ENCODE results near the gene HAT1. TPM values are rescaled to one million over a fixed set of nuclear protein-coding genes. Genes with fewer than 3 reads are reported as not detected.
"Not testable (repeated sequence)": the region's sequence is repeated elsewhere in the genome, so short reads cannot be mapped to it uniquely, and the experiment has no call there.

Gene HAT1
- total and polyA plus RNA-seq, 11 donors: 9.9 to 60.7 (median 34.1) TPM

DNA sequence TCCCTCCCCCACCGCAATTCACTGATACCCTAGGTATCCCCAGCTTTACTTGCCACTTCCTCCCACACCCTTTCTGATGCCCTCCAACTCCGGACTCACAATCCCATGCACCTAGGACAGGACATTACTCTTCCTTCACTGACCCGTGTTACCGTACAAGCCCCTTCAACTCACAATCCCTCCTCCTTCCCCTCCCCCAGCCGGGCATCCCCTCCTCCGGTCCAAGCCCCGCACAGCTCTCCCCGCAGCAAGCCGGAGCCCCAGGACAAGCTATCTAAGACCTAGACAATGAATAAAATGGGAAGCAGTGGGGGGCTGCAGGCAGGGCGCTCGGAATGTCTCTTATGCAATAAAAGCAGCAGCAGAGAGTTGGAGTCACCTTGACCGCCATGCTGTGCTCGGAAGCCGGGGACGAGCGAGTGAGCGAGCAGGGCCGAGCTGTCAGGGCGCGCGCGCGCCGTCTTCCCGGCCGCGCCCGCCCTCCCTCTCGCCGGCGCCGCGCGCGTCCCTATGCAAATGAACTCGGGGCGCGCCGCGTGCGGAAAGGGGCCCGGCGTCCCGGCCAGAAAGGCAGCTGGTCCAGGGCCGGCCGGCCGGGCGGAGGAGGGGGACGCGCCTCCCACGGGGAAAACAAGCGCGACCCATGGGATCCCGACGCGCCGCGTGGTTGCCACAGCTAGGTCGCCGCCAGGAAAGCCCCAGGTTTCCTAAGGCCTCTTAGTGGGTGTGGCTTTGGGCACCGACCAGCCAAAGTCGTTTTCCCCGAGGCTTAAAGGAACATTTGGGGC lies 28.2 kb upstream of the HAT1 start, which contains the start of gene SLC25A12:
Gene SLC25A12, minus strand, starts transcription at position 421 of the 788 bp plus-strand sequence. Its CDS starts 30 bp downstream, at position 391.
- DNase-seq: peak; percentile 86 to 92 (median 88)
- no peaks in the 10 kb centered on the region for H3K27me3 ChIP-seq
- TF ChIP-seq, protein P1, sequence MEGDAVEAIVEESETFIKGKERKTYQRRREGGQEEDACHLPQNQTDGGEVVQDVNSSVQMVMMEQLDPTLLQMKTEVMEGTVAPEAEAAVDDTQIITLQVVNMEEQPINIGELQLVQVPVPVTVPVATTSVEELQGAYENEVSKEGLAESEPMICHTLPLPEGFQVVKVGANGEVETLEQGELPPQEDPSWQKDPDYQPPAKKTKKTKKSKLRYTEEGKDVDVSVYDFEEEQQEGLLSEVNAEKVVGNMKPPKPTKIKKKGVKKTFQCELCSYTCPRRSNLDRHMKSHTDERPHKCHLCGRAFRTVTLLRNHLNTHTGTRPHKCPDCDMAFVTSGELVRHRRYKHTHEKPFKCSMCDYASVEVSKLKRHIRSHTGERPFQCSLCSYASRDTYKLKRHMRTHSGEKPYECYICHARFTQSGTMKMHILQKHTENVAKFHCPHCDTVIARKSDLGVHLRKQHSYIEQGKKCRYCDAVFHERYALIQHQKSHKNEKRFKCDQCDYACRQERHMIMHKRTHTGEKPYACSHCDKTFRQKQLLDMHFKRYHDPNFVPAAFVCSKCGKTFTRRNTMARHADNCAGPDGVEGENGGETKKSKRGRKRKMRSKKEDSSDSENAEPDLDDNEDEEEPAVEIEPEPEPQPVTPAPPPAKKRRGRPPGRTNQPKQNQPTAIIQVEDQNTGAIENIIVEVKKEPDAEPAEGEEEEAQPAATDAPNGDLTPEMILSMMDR (IDR thresholded peaks at IDR 0.05): no peak
- TF ChIP-seq POLR2A (IDR thresholded peaks at IDR 0.05): peak in 1 of 2 donors; percentile 84
- H3K9me3 ChIP-seq: peaks cover 0 to 5% (median 0%) of the 10 kb centered on the region in 12 donors
- peak; percentile 93 to 99 (median 98) for ATAC-seq
- intact Hi-C loops (cut with DNase I): loop anchor here in 5 of 10 donors (1.0 to 5.0 kb wide), 4 partner anchors 28 to 82 kb away; partner anchors contain the start of gene HAT1 (in 4 of the 5)
- 0 to 1% (median 1%) methylated on average over 45 to 63 of the region's 63 CpGs for WGBS, 4 donors
- H3K4me3 ChIP-seq: peak within 1 kb of the TSS; percentile 75 to 98 (median 86)
- peak within 1 kb of the TSS; percentile 39 to 94 (median 84) for H3K27ac ChIP-seq
- H3K36me3 ChIP-seq: peaks cover 0 to 17% (median 5%) of the 10 kb centered on the region in 9 donors
- H3K4me1 ChIP-seq: peaks cover 0 to 42% (median 19%) of the 10 kb centered on the region in 12 donors

DNA sequence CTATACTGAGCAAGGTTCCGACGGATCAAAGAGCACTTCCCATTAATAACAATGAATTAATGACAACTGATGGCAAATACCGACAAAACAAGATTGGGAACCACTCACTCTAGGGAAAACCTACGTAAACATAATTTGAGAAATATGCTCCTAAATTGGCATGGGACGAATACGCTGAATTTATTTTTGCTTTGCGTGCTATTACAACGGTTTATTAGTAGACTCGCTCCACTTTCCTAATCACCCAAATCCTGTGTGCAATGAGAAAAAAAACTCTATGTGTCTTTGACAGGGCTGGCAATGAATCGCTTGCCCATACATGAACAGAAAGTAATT lies 27.7 kb upstream of the HAT1 start:
- Histone ChIP-seq H3K4me3 (peak overlapping the region; percentile 75 to 98 (median 86)), H3K27ac (peak overlapping the region; percentile 39 to 94 (median 84)), H3K4me1 (peaks cover 0 to 36% (median 13%) of the 10 kb centered on the region in 12 donors), H3K27me3 (no peaks in the 10 kb centered on the region), H3K9me3 (peaks cover 0 to 5% (median 0%) of the 10 kb centered on the region in 12 donors), H3K36me3 (peaks cover 0 to 16% (median 5%) of the 10 kb centered on the region in 9 donors)
- DNase-seq (no peak), ATAC-seq (no peak)
- WGBS, 4 donors: 32 to 43% (median 36%) methylated on average over 10 of the region's 10 CpGs
- intact Hi-C loops (cut with DNase I): loop anchor here in 4 of 10 donors (1.0 to 5.0 kb wide), 4 partner anchors 28 to 82 kb away; partner anchors contain the start of gene HAT1 (in 3 of the 4)
- TF ChIP-seq, protein P1 (IDR thresholded peaks at IDR 0.05): no peak
- TF ChIP-seq POLR2A (IDR thresholded peaks at IDR 0.05): no peak

DNA sequence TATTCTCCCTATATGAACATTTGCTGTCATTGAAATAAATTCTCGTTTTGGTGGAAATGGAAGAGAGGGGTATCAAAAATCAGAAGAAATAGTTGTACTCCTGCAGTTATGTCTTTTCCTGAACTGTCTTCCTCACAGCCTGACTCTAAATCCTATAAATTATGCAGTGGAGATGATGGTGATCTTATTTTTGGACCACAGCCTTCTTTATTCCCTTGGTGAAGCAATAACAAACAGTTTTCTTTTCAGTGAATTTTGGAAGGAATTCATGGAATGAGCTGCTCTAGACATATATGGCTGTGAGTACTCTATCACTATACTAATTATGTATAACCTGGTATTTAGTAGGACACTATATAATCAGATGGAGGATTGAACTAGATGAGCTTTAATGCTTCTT lies 26.5 kb upstream of the HAT1 start:
- Histone ChIP-seq H3K4me3 (no peak overlapping the region), H3K9me3 (peaks cover 0 to 5% (median 0%) of the 10 kb centered on the region in 12 donors), H3K4me1 (peaks cover 0 to 32% (median 10%) of the 10 kb centered on the region in 12 donors), H3K36me3 (peaks cover 0 to 4% (median 0%) of the 10 kb centered on the region in 9 donors), H3K27me3 (no peaks in the 10 kb centered on the region), H3K27ac (no peak overlapping the region)
- no peak for TF ChIP-seq POLR2A (IDR thresholded peaks at IDR 0.05)
- TF ChIP-seq, protein P1 (IDR thresholded peaks at IDR 0.05): no peak
- intact Hi-C loops (cut with DNase I): loop anchor here in 2 of 10 donors (2.0 kb wide), 1 partner anchor 27 kb away; the partner anchor contains the start of gene HAT1 (in 2 of the 2)
- no peak for DNase-seq
- WGBS, 4 donors: 73 to 87% (median 79%) methylated on average over 1 of the region's 1 CpG
- ATAC-seq: no peak

DNA sequence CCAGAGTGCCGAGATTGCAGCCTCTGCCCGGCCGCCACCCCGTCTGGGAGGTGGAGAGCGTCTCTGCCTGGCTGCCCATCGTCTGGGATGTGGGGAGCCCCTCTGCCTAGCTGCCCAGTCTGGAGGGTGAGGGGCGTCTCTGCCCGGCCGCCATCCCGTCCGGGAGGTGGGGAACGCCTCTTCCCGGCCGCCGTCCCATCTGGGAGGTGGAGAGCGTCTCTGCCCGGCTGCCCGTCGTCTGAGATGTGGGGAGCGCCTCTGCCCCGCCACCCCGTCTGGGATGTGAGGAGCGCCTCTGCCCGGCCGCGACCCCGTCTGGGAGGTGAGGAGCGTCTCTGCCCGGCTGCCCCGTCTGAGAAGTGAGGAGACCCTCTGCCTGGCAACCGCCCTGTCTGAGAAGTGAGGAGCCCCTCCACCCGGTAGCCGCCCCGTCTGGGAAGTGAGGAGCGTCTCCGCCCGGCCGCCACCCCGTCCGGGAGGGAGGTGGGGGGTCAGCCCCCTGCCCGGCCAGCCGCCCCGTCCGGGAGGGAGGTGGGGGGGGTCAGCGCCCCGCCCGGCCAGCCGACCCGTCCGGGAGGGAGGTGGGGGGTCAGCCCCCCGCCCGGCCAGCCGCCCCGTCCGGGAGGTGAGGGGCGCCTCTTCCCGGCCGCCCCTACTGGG lies 22.5 kb upstream of the HAT1 start:
- H3K9me3 ChIP-seq; ATAC-seq; intact Hi-C loops (cut with DNase I); H3K27ac ChIP-seq; H3K4me1 ChIP-seq; H3K27me3 ChIP-seq; DNase-seq; H3K4me3 ChIP-seq; H3K36me3 ChIP-seq: not testable (repeated sequence)
- WGBS, 4 donors: 85 to 96% (median 94%) methylated on average over 4 to 58 of the region's 58 CpGs; no CpG with 5 or more reads in 1 of the 4 donors
